K562 (cell line): ENCODE measurements around the gene SHISA9. TPM values are rescaled to one million over a fixed set of nuclear protein-coding genes. Genes with fewer than 3 reads are reported as not detected.

ENCODE experiments used
- ATAC-seq: fragments of 200-7000 bp; cut with Tn5 transposase; 3 replicates; pipeline ENCODE4 v1.9.1; 2020; ENCODE audit warnings: moderate library complexity
- BruUV-seq: library from RNA; stranded (reverse); fragments of 400-500 nt; replicated peaks from 2 replicates; lab custom pipeline; 2021; lab: Mats Ljungman, UMichigan
- CTCF ChIA-PET: fragments of 300-600 bp; formaldehyde crosslinking; extraction: SDS; loops from one replicate; lab custom pipeline; 2021; ENCODE audit warnings: low intra/inter-chr PET ratio; lab: Yijun Ruan, JAX
- POLR2A ChIA-PET: fragments of 300-600, 350-650 bp; sonication (Branson Sonifier 250); formaldehyde crosslinking; extraction: SDS; loops from one replicate; lab custom pipeline; 2021; ENCODE audit warnings: antibody characterized with exemption, inconsistent platforms; lab: Yijun Ruan, JAX
- DNase-seq, 4 experiments: peaks; one replicate each; pipeline versions ENCODE4 v3.0.0 to v3.0.0-alpha.2; 2011 to 2018; ENCODE audit warnings: low spot score in 3 of 4, mixed read lengths in 3 of 4; ENCODE audit errors: extremely low read depth in 1 of 4
- FAIRE-seq: peaks from 2 replicates; lab custom pipeline; 2011; peaks lifted over from hg19 to GRCh38; lab: Jason Lieb, UNC
- H2AFZ ChIP-seq: 2 replicates; pipeline ENCODE4 v1.6.0; 2011; ENCODE audit warnings: low read depth, low read length, control low read depth, inconsistent platforms
- H3K27ac ChIP-seq: fragments of 200-600 bp; 3 replicates; pipeline ENCODE4 v1.8.0; 2011; ENCODE audit warnings: low read depth, mild to moderate bottlenecking, control low read depth, inconsistent platforms, low read length, moderate library complexity, mixed read lengths; ENCODE audit errors: extremely low read depth
- H3K27me3 ChIP-seq, 2 experiments: fragments of 300-600 bp in 1 of 2; 2 replicates in 1 of 2; 3 replicates in 1 of 2; pipeline versions ENCODE4 v1.6.0 to v1.8.0; 2011; ENCODE audit warnings: inconsistent platforms in 2 of 2, low read length in 2 of 2, mild to moderate bottlenecking in 1 of 2, mixed read lengths in 1 of 2, moderate library complexity in 1 of 2; ENCODE audit not compliant: control insufficient read depth in 2 of 2, insufficient read depth in 2 of 2
- H3K36me3 ChIP-seq: fragments of 300-600 bp; 3 replicates; pipeline ENCODE4 v1.8.0; 2011; ENCODE audit warnings: mild to moderate bottlenecking, low read length, inconsistent platforms; ENCODE audit not compliant: control insufficient read depth, insufficient read depth
- H3K4me1 ChIP-seq, 2 experiments: fragments of 200-600 bp in 1 of 2; replicated peaks in 1 of 2; 2 replicates in 1 of 2; 3 replicates in 1 of 2; pipeline versions ENCODE4 v1.5.1 to v1.8.0; 2011; ENCODE audit warnings: inconsistent platforms in 2 of 2, low read length in 2 of 2, mild to moderate bottlenecking in 1 of 2, mixed read lengths in 1 of 2, moderate library complexity in 1 of 2; ENCODE audit not compliant: control insufficient read depth in 2 of 2, insufficient read depth in 2 of 2
- H3K4me2 ChIP-seq: 2 replicates; pipeline ENCODE4 v1.6.1; 2011; ENCODE audit warnings: low read length, control low read depth, inconsistent platforms, mixed read lengths; ENCODE audit not compliant: insufficient read depth
- H3K4me3 ChIP-seq: fragments of 200-600 bp; sonication (generic), shearing (Covaris generic); 2 replicates; pipeline ENCODE4 v1.5.1; 2016; ENCODE audit warnings: control low read depth, inconsistent platforms
- H3K79me2 ChIP-seq: fragments of 200-600 bp; 3 replicates; pipeline ENCODE4 v1.8.0; 2011; ENCODE audit warnings: low read length, inconsistent platforms; ENCODE audit not compliant: control insufficient read depth, insufficient read depth
- H3K9ac ChIP-seq, 2 experiments: 2 replicates each; pipeline versions ENCODE4 v1.6.0 to v1.6.1; 2011; ENCODE audit warnings: low read depth in 2 of 2, low read length in 2 of 2, control low read depth in 1 of 2, inconsistent platforms in 1 of 2, mild to moderate bottlenecking in 1 of 2, mixed read lengths in 1 of 2; ENCODE audit not compliant: insufficient read depth in 1 of 2
- H3K9me1 ChIP-seq: one replicate; pipeline ENCODE4 v1.6.0; 2011; ENCODE audit warnings: inconsistent platforms, mild to moderate bottlenecking, low read length, moderate library complexity; ENCODE audit not compliant: control insufficient read depth, insufficient read depth
- H3K9me3 ChIP-seq: replicated peaks from 2 replicates; pipeline ENCODE4 v1.5.1; 2011; ENCODE audit warnings: low read depth, low read length, inconsistent platforms; ENCODE audit not compliant: control insufficient read depth, insufficient read depth
- H4K20me1 ChIP-seq: replicated peaks from 2 replicates; pipeline ENCODE4 v1.6.1; 2011; ENCODE audit warnings: low read length, inconsistent platforms, mixed read lengths; ENCODE audit not compliant: control insufficient read depth, insufficient read depth
- DIDO1 ChIP-seq: fragments of 450-650 bp; IDR thresholded peaks from 2 replicates; pipeline ENCODE4 v1.6.1; 2016; ENCODE audit warnings: low read depth, missing biosample characterization, missing genetic modification characterization
- FOXA3 ChIP-seq, 2 experiments: fragments of 450-650 bp in 1 of 2; sonication (generic) in 1 of 2; formaldehyde crosslinking; IDR thresholded peaks in 1 of 2; conservative IDR thresholded peaks in 1 of 2; 2 replicates each; pipeline versions ENCODE4 v1.4.0 to v1.8.0; 2020 to 2022; ENCODE audit warnings: mild to moderate bottlenecking in 2 of 2, missing genetic modification reagents in 1 of 2
- NR1H2 ChIP-seq: sonication (generic); formaldehyde crosslinking; IDR thresholded peaks from 2 replicates; pipeline ENCODE4 v1.4.0; 2020; ENCODE audit warnings: mild to moderate bottlenecking, missing genetic modification reagents
- PHB2 ChIP-seq: fragments of 450-650 bp; IDR thresholded peaks from 2 replicates; pipeline ENCODE4 v1.6.1; 2017; ENCODE audit warnings: low read depth
- RFX1 ChIP-seq: fragments of 450-650 bp; IDR thresholded peaks from 2 replicates; pipeline ENCODE4 v1.6.1; 2016; ENCODE audit warnings: mild to moderate bottlenecking, moderate library complexity
- SUPT5H ChIP-seq: fragments of 450-650 bp; IDR thresholded peaks from 2 replicates; pipeline ENCODE4 v1.6.1; 2016
- TOE1 ChIP-seq, 2 experiments: fragments of 450-650 bp in 1 of 2; sonication (generic) in 1 of 2; formaldehyde crosslinking in 1 of 2; IDR thresholded peaks; 2 replicates each; pipeline versions ENCODE4 v1.7.1 to v1.8.0; 2016 to 2022; ENCODE audit warnings: borderline replicate concordance in 2 of 2, mild to moderate bottlenecking in 2 of 2, antibody characterized with exemption in 1 of 2, inconsistent platforms in 1 of 2, low read depth in 1 of 2, missing genetic modification reagents in 1 of 2, moderate library complexity in 1 of 2
- WGBS: fragments of 100-300 bp; shearing (Covaris generic); methylation state at CpG from one replicate; pipeline ENCODE4 v1.1.6; 2016; ENCODE audit warnings: low coverage, mixed read lengths; ENCODE audit not compliant: insufficient coverage; ENCODE audit errors: missing lambda C conversion rate; 5-methylcytosine and 5-hydroxymethylcytosine counted together
- in situ Hi-C: fragments of 300-500 bp; cut with MboI; formaldehyde crosslinking; loops from 4 replicates; pipeline ENCODE4 v1.15.0; 2018; ENCODE audit warnings: inconsistent platforms, mixed read lengths
- intact Hi-C: fragments of 100-400 bp; cut with micrococcal nuclease; formaldehyde crosslinking; loops from 2 replicates; pipeline ENCODE4 v1.14.2; 2022
- polyA plus RNA-seq, 8 experiments: library from polyadenylated mRNA; depleted of rRNA in 4 of 8; stranded (reverse) in 5 of 8; unstranded in 3 of 8; fragments of >200 nt; fragmentation: Nextera tagmentation in 2 of 8; fragmentation: Illumina TruSeq in 1 of 8; extraction: Ambion mirVana in 2 of 8; extraction: Trizol in 1 of 8; gene quantifications; 2 replicates each; pipeline versions ENCODE4 v1.2.1 to v1.2.3, GENCODE V29; 2011 to 2014; ENCODE audit warnings: inconsistent platforms in 1 of 8, missing spikeins in 1 of 8
- total RNA-seq, 7 experiments: library from RNA; depleted of rRNA in 6 of 7; stranded (reverse); fragments of >200 nt in 6 of 7; fragmentation: Illumina TruSeq in 2 of 7; extraction: Trizol in 2 of 7; gene quantifications; 2 replicates each; pipeline versions ENCODE4 v1.2.1 to v1.2.3, GENCODE V29; 2011 to 2021; ENCODE audit warnings: low replicate concordance in 1 of 7
- TF ChIP-seq, protein P1 (sequence below): fragments of 450-650 bp; IDR thresholded peaks from 2 replicates; pipeline ENCODE4 v1.6.1; 2016; ENCODE audit warnings: missing biosample characterization, missing genetic modification characterization

The SHISA9 gene
- total and polyA plus RNA-seq, 9 of the 15 experiments (the other 6 are each of a cell fraction or from before 2014, with no cell fraction given) = under 0.01 to 0.16 (median 0.01) TPM; not detected in 6

DNA sequence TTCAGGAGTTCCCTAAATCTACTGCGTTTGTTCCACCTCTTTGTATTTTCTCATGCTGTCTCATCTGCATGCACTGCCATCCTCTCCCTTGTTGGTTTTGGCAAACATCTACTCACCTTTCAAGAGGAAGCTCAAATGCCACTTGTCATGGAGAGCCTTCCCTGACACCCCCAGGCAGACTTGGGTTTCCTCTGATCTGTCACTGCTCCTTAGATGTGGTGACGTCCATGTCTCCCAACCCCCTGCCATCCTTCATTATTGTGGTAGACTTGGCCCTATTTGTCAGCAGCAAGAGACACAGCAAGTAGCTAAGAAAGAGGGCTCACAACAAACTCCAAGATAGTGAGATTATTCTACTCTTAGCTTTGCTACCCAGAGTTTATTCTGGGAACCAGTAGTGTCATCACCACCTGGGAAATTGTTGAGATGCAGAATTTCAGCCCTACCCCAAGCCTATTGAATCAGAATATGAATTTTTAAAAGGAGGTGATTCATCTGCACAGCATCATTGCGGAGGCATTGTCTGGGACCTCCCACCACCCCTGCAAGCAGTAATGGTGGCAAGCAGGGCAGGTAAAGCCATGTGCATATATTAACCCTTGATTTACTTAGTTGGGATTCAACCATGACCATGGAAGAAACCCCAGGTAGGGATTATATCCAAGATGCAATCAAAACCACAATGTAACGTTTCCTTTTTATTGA, 248.9 kb downstream of the SHISA9 start (continued):
- TF ChIP-seq, protein P1, sequence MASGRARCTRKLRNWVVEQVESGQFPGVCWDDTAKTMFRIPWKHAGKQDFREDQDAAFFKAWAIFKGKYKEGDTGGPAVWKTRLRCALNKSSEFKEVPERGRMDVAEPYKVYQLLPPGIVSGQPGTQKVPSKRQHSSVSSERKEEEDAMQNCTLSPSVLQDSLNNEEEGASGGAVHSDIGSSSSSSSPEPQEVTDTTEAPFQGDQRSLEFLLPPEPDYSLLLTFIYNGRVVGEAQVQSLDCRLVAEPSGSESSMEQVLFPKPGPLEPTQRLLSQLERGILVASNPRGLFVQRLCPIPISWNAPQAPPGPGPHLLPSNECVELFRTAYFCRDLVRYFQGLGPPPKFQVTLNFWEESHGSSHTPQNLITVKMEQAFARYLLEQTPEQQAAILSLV (tag) = no peak
- TF ChIP-seq DIDO1 (no peak), NR1H2 (CRISPR knock-in tag) (no peak), FOXA3 (CRISPR knock-in tag; conservative IDR thresholded peaks at IDR 0.05 in 1 of 2, IDR thresholded peaks at IDR 0.05 in 1 of 2) (no peak), TOE1 (IDR thresholded peaks at IDR 0.05; ENCODE audit: borderline replicate concordance) (no peak), TOE1 (CRISPR knock-in tag; IDR thresholded peaks at IDR 0.05; ENCODE audit: borderline replicate concordance, low read depth) (no peak)

DNA sequence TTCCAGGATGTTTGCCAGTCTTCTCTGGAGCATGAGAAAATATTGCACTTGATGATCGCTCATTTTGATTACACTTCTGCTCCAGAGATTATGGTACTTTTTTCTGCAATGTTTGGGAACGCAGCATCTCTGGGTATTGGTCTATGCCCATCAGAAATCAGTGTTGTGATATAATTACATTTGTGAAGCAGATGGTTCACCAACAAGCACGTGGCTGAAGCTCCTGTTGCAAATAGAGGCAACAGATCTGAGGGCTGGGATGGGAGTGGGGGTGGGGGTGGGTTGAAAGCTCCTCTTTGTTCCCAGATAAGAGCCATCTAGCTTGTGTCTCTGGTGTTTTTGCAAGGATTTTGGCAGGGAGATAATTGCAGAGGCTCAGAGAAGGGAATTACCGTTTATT, 252.3 kb downstream of the SHISA9 start:
- H3K9me1 ChIP-seq = no peaks in the 10 kb centered on the region
- H2AFZ ChIP-seq = no peak overlapping the region
- in situ Hi-C loops (no loop called here), intact Hi-C loops (no loop called here)
- WGBS = 3% methylated on average over 4 of the region's 4 CpGs
- ATAC-seq (no peak), FAIRE-seq (no peak), DNase-seq (no peak)
- ChIA-PET CTCF (no interaction called here), POLR2A (no interaction called here)
- no peak overlapping the region for H3K4me2 ChIP-seq
- no peaks in the 10 kb centered on the region for H3K27me3 ChIP-seq
- H3K9me3 ChIP-seq = no peaks in the 10 kb centered on the region
- H3K79me2 ChIP-seq = no peaks in the 10 kb centered on the region
- H3K9ac ChIP-seq = no peak overlapping the region
- no peak overlapping the region for H3K4me3 ChIP-seq
- no TSS peak for BruUV-seq
- no peaks in the 10 kb centered on the region for H3K36me3 ChIP-seq
- no peaks in the 10 kb centered on the region for H3K4me1 ChIP-seq
- H3K27ac ChIP-seq = no peak overlapping the region
- no peaks in the 10 kb centered on the region for H4K20me1 ChIP-seq
- TF ChIP-seq SUPT5H = no peak
- no peak for TF ChIP-seq RFX1
- TF ChIP-seq PHB2 = no peak
